ENCODE results near the gene ZNF664.

The ZNF664 gene

GRCh38 chr12:124004233-124004875 lies 31.3 kb downstream of the ZNF664 start:
- peak overlapping the region; percentile 35 for H4K8ac ChIP-seq (ENCODE audit: low read length)
- peak overlapping the region in 1 of 2 experiments; percentile 66 for H2BK12ac ChIP-seq (ENCODE audit: low read length in 2 of 2)
- no peak overlapping the region for H3K4me2 ChIP-seq (ENCODE audit: low read length, poor library complexity, severe bottlenecking)
- DNase-seq, result peak; percentile 81
- peaks cover 5% of the 10 kb centered on the region for H3K4me1 ChIP-seq (ENCODE audit: control insufficient read depth, insufficient read depth, low read depth, low read length)
- no peak overlapping the region for H2BK15ac ChIP-seq (ENCODE audit: low read depth, poor library complexity, severe bottlenecking)
- no peak overlapping the region for H2BK120ac ChIP-seq (ENCODE audit: low read depth, low read length)
- peak overlapping the region; percentile 89 for H4K91ac ChIP-seq (ENCODE audit: low read length)
- no peak overlapping the region for H3K9ac ChIP-seq (ENCODE audit: low read length)
- 77% methylated on average over 9 of the region's 9 CpGs for WGBS
- H3K79me1 ChIP-seq (replicated peaks; ENCODE audit: low read length, poor library complexity, severe bottlenecking), result peaks cover 52% of the 10 kb centered on the region
- H2AK5ac ChIP-seq (ENCODE audit: low read length, severe bottlenecking), result no peak overlapping the region
- H3K23ac ChIP-seq (ENCODE audit: low read length in 2 of 2), result no peak overlapping the region
- H3K36me3 ChIP-seq (ENCODE audit: control insufficient read depth in 1 of 2, insufficient read depth in 2 of 2, low read depth in 1 of 2, low read length in 2 of 2), result peaks cover 38 to 62% of the 10 kb centered on the region in 2 experiments
- H3K14ac ChIP-seq (ENCODE audit: low read length in 2 of 2), result peak overlapping the region in 1 of 2 experiments; percentile 39
- no peak overlapping the region for H3K27ac ChIP-seq (ENCODE audit: low read length, poor library complexity, severe bottlenecking)
- H3K9me3 ChIP-seq (ENCODE audit: control insufficient read depth, low read length), result no peaks in the 10 kb centered on the region
- H2AFZ ChIP-seq (ENCODE audit: low read depth, low read length), result no peak overlapping the region
- H2BK5ac ChIP-seq (ENCODE audit: low read depth, low read length, poor library complexity, severe bottlenecking), result no peak overlapping the region
- H3K27me3 ChIP-seq (ENCODE audit: control insufficient read depth in 1 of 2, insufficient read depth in 1 of 2, low read length in 2 of 2), result no peaks in the 10 kb centered on the region
- no peak overlapping the region for H3K4me3 ChIP-seq (ENCODE audit: insufficient read depth in 1 of 2, low read depth in 1 of 2, low read length in 2 of 2)
- peak overlapping the region; percentile 23 to 69 for H3K18ac ChIP-seq (ENCODE audit: low read depth in 1 of 2, low read length in 2 of 2)
- peak overlapping the region in 1 of 2 experiments; percentile 67 for H3K4ac ChIP-seq (ENCODE audit: low read depth in 1 of 2, low read length in 2 of 2)

GRCh38 chr12:124006085-124006845 lies 33.2 kb downstream of the ZNF664 start:
- H3K9ac ChIP-seq (ENCODE audit: low read length), result no peak overlapping the region
- H2BK5ac ChIP-seq (ENCODE audit: low read depth, low read length, poor library complexity, severe bottlenecking), result no peak overlapping the region
- no peak overlapping the region for H2AFZ ChIP-seq (ENCODE audit: low read depth, low read length)
- H4K91ac ChIP-seq (ENCODE audit: low read length), result no peak overlapping the region
- H3K79me1 ChIP-seq (replicated peaks; ENCODE audit: low read length, poor library complexity, severe bottlenecking), result peaks cover 41% of the 10 kb centered on the region
- no peak overlapping the region for H3K14ac ChIP-seq (ENCODE audit: low read length in 2 of 2)
- no peak overlapping the region for H2AK5ac ChIP-seq (ENCODE audit: low read length, severe bottlenecking)
- no peak overlapping the region for H4K8ac ChIP-seq (ENCODE audit: low read length)
- no peak for DNase-seq
- no peak overlapping the region for H3K23ac ChIP-seq (ENCODE audit: low read length in 2 of 2)
- H3K27ac ChIP-seq (ENCODE audit: low read length, poor library complexity, severe bottlenecking), result no peak overlapping the region
- H3K4me2 ChIP-seq (ENCODE audit: low read length, poor library complexity, severe bottlenecking), result no peak overlapping the region
- H3K27me3 ChIP-seq (ENCODE audit: control insufficient read depth in 1 of 2, insufficient read depth in 1 of 2, low read length in 2 of 2), result no peaks in the 10 kb centered on the region
- no peak overlapping the region for H3K4ac ChIP-seq (ENCODE audit: low read depth in 1 of 2, low read length in 2 of 2)
- H3K4me3 ChIP-seq (ENCODE audit: insufficient read depth in 1 of 2, low read depth in 1 of 2, low read length in 2 of 2), result no peak overlapping the region
- 91% methylated on average over 8 of the region's 11 CpGs for WGBS
- peaks cover 5% of the 10 kb centered on the region for H3K4me1 ChIP-seq (ENCODE audit: control insufficient read depth, insufficient read depth, low read depth, low read length)
- H3K9me3 ChIP-seq (ENCODE audit: control insufficient read depth, low read length), result no peaks in the 10 kb centered on the region
- H2BK15ac ChIP-seq (ENCODE audit: low read depth, poor library complexity, severe bottlenecking), result no peak overlapping the region
- H2BK12ac ChIP-seq (ENCODE audit: low read length in 2 of 2), result no peak overlapping the region
- no peak overlapping the region for H2BK120ac ChIP-seq (ENCODE audit: low read depth, low read length)
- peaks cover 33 to 57% of the 10 kb centered on the region in 2 experiments for H3K36me3 ChIP-seq (ENCODE audit: control insufficient read depth in 1 of 2, insufficient read depth in 2 of 2, low read depth in 1 of 2, low read length in 2 of 2)
- peak overlapping the region in 1 of 2 experiments; percentile 4 for H3K18ac ChIP-seq (ENCODE audit: low read depth in 1 of 2, low read length in 2 of 2)

- Histone ChIP-seq H2BK5ac (ENCODE audit: low read depth, low read length, poor library complexity, severe bottlenecking) (no peak overlapping the region), H3K9me3 (ENCODE audit: control insufficient read depth, low read length) (no peaks in the 10 kb centered on the region), H3K14ac (ENCODE audit: low read length in 2 of 2) (no peak overlapping the region), H2AK5ac (ENCODE audit: low read length, severe bottlenecking) (no peak overlapping the region), H4K8ac (ENCODE audit: low read length) (no peak overlapping the region), H2BK15ac (ENCODE audit: low read depth, poor library complexity, severe bottlenecking) (no peak overlapping the region), H3K36me3 (ENCODE audit: control insufficient read depth in 1 of 2, insufficient read depth in 2 of 2, low read depth in 1 of 2, low read length in 2 of 2) (peaks cover 28 to 57% of the 10 kb centered on the region in 2 experiments), H3K9ac (ENCODE audit: low read length) (no peak overlapping the region), H3K4ac (ENCODE audit: low read depth in 1 of 2, low read length in 2 of 2) (no peak overlapping the region), H3K27ac (ENCODE audit: low read length, poor library complexity, severe bottlenecking) (no peak overlapping the region), H3K27me3 (ENCODE audit: control insufficient read depth in 1 of 2, insufficient read depth in 1 of 2, low read length in 2 of 2) (no peaks in the 10 kb centered on the region), H2BK12ac (ENCODE audit: low read length in 2 of 2) (no peak overlapping the region), H2AFZ (ENCODE audit: low read depth, low read length) (no peak overlapping the region), H4K91ac (ENCODE audit: low read length) (no peak overlapping the region), H3K4me2 (ENCODE audit: low read length, poor library complexity, severe bottlenecking) (no peak overlapping the region), H3K4me3 (ENCODE audit: insufficient read depth in 1 of 2, low read depth in 1 of 2, low read length in 2 of 2) (no peak overlapping the region), H3K23ac (ENCODE audit: low read length in 2 of 2) (no peak overlapping the region), H3K4me1 (ENCODE audit: control insufficient read depth, insufficient read depth, low read depth, low read length) (peaks cover 5% of the 10 kb centered on the region), H3K18ac (ENCODE audit: low read depth in 1 of 2, low read length in 2 of 2) (peak overlapping the region in 1 of 2 experiments; percentile 13), H2BK120ac (ENCODE audit: low read depth, low read length) (no peak overlapping the region), H3K79me1 (replicated peaks; ENCODE audit: low read length, poor library complexity, severe bottlenecking) (peaks cover 36% of the 10 kb centered on the region)
- no peak for DNase-seq
- WGBS, result 91% methylated on average over 11 of the region's 14 CpGs
Measured at GRCh38 chr12:124006846-124007713, 34.1 kb downstream of the ZNF664 start.
